Measurements from ENCODE around the gene TSPEAR.
"Not testable (repeated sequence)": the region's sequence is repeated elsewhere in the genome, so short reads cannot be mapped to it uniquely, and the experiment has no call there.

Gene TSPEAR

GRCh38 chr21:44506279-44507255, 204.8 kb downstream of the TSPEAR start:
- H4K20me1 ChIP-seq (ENCODE audit: low read depth, low read length): no peaks in the 10 kb centered on the region
- H3K4me3 ChIP-seq (ENCODE audit: insufficient read depth, low read length, poor library complexity, severe bottlenecking): no peak overlapping the region
- no peaks in the 10 kb centered on the region for H3K36me3 ChIP-seq (ENCODE audit: low read length)
- no peaks in the 10 kb centered on the region for H3K9me3 ChIP-seq (ENCODE audit: insufficient read depth, low read length)
- H3K79me2 ChIP-seq (ENCODE audit: insufficient read depth, low read length): no peaks in the 10 kb centered on the region
- H3K27ac ChIP-seq (ENCODE audit: low read depth, low read length): no peak overlapping the region
- H3K4me2 ChIP-seq (ENCODE audit: low read depth, low read length, poor library complexity, severe bottlenecking): no peak overlapping the region
- no peaks in the 10 kb centered on the region for H3K9me2 ChIP-seq (replicated peaks; ENCODE audit: insufficient read depth, low read length)
- H3K9ac ChIP-seq (ENCODE audit: low read length): no peak overlapping the region
- no peaks in the 10 kb centered on the region for H3K27me3 ChIP-seq (ENCODE audit: low read length)
- H2AFZ ChIP-seq (ENCODE audit: low read depth, low read length, severe bottlenecking): no peak overlapping the region
- no peak for TF ChIP-seq CTCF (IDR thresholded peaks at IDR 0.05; ENCODE audit: insufficient read depth, low read length, poor library complexity, severe bottlenecking)
- no peak for TF ChIP-seq EZH2phosphoT487 (conservative IDR thresholded peaks at IDR 0.05; ENCODE audit: low read length)
- H3F3A ChIP-seq (ENCODE audit: insufficient read depth): no peaks in the 10 kb centered on the region

- no peak for TF ChIP-seq CTCF (IDR thresholded peaks at IDR 0.05; ENCODE audit: insufficient read depth, low read length, poor library complexity, severe bottlenecking)
- no peak for TF ChIP-seq EZH2phosphoT487 (conservative IDR thresholded peaks at IDR 0.05; ENCODE audit: low read length)
- Histone ChIP-seq H3F3A (ENCODE audit: insufficient read depth) (no peaks in the 10 kb centered on the region), H3K79me2 (ENCODE audit: insufficient read depth, low read length) (no peaks in the 10 kb centered on the region), H3K27ac (ENCODE audit: low read depth, low read length) (no peak overlapping the region), H3K36me3 (ENCODE audit: low read length) (no peaks in the 10 kb centered on the region), H3K4me2 (ENCODE audit: low read depth, low read length, poor library complexity, severe bottlenecking) (no peak overlapping the region), H4K20me1 (ENCODE audit: low read depth, low read length) (no peaks in the 10 kb centered on the region), H3K9ac (ENCODE audit: low read length) (no peak overlapping the region), H3K27me3 (ENCODE audit: low read length) (no peaks in the 10 kb centered on the region), H2AFZ (ENCODE audit: low read depth, low read length, severe bottlenecking) (no peak overlapping the region), H3K9me3 (ENCODE audit: insufficient read depth, low read length) (no peaks in the 10 kb centered on the region), H3K9me2 (replicated peaks; ENCODE audit: insufficient read depth, low read length) (no peaks in the 10 kb centered on the region), H3K4me3 (ENCODE audit: insufficient read depth, low read length, poor library complexity, severe bottlenecking) (no peak overlapping the region)
These were observed 205.6 kb downstream of the TSPEAR start for GRCh38 chr21:44505673-44506278.

- Histone ChIP-seq H3K27ac (ENCODE audit: low read depth, low read length) (no peak overlapping the region), H3K27me3 (ENCODE audit: low read length) (no peaks in the 10 kb centered on the region), H4K20me1 (ENCODE audit: low read depth, low read length) (no peaks in the 10 kb centered on the region), H3K9ac (ENCODE audit: low read length) (no peak overlapping the region), H2AFZ (ENCODE audit: low read depth, low read length, severe bottlenecking) (no peak overlapping the region), H3K36me3 (ENCODE audit: low read length) (no peaks in the 10 kb centered on the region), H3K4me2 (ENCODE audit: low read depth, low read length, poor library complexity, severe bottlenecking) (no peak overlapping the region), H3K9me3 (ENCODE audit: insufficient read depth, low read length) (no peaks in the 10 kb centered on the region), H3F3A (ENCODE audit: insufficient read depth) (no peaks in the 10 kb centered on the region), H3K4me3 (ENCODE audit: insufficient read depth, low read length, poor library complexity, severe bottlenecking) (no peak overlapping the region), H3K79me2 (ENCODE audit: insufficient read depth, low read length) (no peaks in the 10 kb centered on the region), H3K9me2 (replicated peaks; ENCODE audit: insufficient read depth, low read length) (no peaks in the 10 kb centered on the region)
- TF ChIP-seq CTCF (IDR thresholded peaks at IDR 0.05; ENCODE audit: insufficient read depth, low read length, poor library complexity, severe bottlenecking) (no peak), EZH2phosphoT487 (conservative IDR thresholded peaks at IDR 0.05; ENCODE audit: low read length) (no peak)
These were observed 207.4 kb downstream of the TSPEAR start for GRCh38 chr21:44503901-44504399.

GRCh38 chr21:44503006-44503889, 208.1 kb downstream of the TSPEAR start:
- not testable (repeated sequence) for H3K27ac ChIP-seq (ENCODE audit: low read depth, low read length); H3K4me3 ChIP-seq (ENCODE audit: insufficient read depth, low read length, poor library complexity, severe bottlenecking); H4K20me1 ChIP-seq (ENCODE audit: low read depth, low read length); H2AFZ ChIP-seq (ENCODE audit: low read depth, low read length, severe bottlenecking); H3K79me2 ChIP-seq (ENCODE audit: insufficient read depth, low read length); H3K9me2 ChIP-seq (replicated peaks; ENCODE audit: insufficient read depth, low read length); H3F3A ChIP-seq (ENCODE audit: insufficient read depth); H3K27me3 ChIP-seq (ENCODE audit: low read length); H3K4me2 ChIP-seq (ENCODE audit: low read depth, low read length, poor library complexity, severe bottlenecking); H3K9me3 ChIP-seq (ENCODE audit: insufficient read depth, low read length); H3K36me3 ChIP-seq (ENCODE audit: low read length); H3K9ac ChIP-seq (ENCODE audit: low read length)

Measured in SU-DHL-6 (cell line).